Activated CD8-positive, alpha-beta memory T cell treated with anti-CD3 and anti-CD28 coated beads, Interleukin-2, amount 50 U/mL, for 1 hour (primary cell): ENCODE data around the gene CHRNB1.

ENCODE experiments used
- DNase-seq: peaks from one replicate; pipeline ENCODE4 v3.0.0-alpha.2; 2020; ENCODE audit errors: extremely low read depth

Gene CHRNB1

DNA sequence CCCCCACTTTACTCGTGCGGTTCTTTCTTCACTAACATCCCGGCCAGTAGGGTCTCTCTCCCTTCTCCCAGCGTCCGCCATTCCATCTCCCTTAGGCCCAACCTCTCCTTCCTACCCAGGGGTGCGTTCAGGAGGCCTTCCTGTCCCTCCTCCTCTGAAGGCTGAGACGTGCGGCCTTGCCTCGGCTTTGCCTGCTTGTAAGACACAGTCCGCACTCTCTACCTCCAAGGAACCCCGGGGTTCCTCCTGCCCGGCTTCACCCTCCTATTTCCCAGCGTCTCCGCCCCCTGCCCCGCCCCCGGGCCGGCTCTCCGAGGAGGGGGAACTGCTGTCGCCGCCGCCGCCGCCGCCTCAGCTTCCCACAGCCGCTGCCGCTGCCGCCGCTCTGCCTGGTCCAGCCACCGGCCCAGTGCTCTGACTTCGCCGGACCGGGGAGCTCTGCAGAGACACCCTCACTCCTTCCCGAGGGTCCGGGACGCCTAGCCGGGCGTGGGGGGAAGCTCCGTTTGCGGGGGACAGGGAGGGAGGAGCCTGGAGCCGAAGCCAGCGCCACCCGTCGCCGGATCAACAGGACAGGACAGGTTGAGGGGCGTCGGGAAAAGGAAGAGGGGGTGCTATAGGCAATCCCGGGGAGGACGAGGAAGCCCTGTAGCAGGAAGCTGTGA lies 6.8 kb upstream of the CHRNB1 start:
- DNase-seq: no peak

DNA sequence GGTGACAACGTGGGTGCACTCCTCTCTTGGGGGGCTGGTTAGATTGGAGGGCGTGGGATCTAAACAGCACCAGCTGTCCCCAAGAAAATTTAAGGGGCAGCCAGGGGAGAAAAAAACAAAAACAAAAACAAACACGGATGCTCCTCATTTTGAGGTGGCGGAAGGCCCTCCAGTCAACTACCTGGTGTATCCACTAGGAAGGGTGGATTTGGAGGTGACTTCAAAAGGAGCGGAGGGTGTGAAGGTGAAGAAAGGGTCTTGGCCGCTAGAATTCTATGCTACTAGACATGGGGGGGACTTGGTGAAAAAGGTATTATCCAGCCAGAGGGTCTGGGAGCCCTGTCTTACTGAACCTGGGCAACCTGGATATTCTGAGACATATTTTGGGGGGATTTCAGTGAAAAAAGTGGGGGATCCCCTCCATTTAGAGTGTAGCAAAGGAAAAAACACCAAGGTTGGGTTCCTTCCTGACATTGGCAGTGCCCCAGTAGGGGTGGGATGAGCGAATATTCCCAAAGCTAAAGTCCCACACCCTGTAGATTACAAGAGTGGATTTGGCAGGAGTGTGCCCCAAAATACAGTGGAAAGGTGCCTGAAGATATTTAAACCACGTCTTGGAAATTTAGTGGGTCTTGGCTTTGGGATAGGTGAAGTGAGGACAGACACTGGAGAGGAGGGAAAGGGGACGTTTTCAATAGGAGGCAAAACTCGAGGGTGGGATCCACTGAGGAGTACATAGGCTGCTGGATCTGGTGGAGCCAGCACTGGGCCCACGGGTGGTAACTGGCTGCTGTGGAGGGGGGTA lies 6.0 kb upstream of the CHRNB1 start:
- DNase-seq: no peak

DNA sequence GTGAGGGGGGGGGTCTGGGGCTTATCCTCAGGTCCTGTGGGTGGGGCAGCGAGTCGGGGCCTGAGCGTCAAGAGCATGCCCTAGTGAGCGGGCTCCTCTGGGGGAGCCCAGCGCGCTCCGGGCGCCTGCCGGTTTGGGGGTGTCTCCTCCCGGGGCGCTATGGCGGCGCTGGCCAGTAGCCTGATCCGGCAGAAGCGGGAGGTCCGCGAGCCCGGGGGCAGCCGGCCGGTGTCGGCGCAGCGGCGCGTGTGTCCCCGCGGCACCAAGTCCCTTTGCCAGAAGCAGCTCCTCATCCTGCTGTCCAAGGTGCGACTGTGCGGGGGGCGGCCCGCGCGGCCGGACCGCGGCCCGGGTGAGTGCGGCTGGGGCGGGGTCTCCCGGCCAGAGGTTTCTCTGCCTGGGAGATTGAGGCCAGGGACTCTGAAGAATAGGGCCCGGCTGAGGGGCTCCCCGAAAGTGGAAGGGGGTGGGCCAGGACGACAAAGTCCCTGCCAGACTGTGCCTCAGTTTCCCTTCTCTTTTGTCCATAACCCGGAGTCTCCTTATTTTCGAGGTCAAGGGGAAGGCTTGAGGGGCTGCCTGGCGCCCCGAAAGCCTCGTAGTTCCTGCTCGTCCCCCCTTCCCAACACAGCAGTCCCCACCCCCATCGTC lies 5.3 kb upstream of the CHRNB1 start, which contains the start of gene FGF11:
Gene FGF11, plus strand, starts transcription at position 51 of the 651 bp plus-strand sequence. Its CDS starts 109 bp downstream, at position 160.
- no peak for DNase-seq

DNA sequence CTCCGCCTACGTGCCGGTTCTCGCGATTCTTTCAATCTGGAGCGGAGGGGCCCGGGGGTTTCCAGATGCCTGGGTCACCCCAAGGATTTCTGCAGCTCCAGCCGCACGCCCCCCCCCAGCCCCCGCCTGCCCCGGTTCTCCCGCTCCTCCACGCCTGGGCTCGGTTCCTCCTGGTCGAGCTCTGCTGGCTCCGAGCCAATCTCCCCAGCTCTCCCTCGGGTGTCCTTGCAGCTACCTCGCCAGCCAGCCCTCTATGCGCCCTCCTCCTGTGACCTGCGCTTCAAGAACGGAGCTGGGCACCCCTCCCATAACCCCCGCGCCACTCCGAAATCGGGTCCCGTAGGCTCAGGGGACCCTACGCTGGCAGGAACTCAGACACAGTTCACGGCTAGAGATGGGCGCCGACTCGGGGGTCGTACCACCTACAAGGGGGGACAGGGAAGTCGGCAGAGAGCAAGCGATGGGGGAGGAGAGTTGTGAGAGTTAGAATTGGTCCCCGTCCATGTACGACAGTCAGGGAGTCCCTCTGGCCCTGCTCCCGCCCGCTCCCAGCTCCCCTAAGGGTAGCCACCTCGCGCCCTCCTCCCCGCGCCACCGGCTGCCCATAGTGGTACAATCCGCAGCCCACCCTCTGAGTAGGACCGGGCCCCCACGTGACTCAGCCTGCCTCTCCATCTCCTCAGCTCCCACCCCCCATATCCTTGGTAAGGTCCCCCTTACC lies 4.6 kb upstream of the CHRNB1 start:
- no peak for DNase-seq

DNA sequence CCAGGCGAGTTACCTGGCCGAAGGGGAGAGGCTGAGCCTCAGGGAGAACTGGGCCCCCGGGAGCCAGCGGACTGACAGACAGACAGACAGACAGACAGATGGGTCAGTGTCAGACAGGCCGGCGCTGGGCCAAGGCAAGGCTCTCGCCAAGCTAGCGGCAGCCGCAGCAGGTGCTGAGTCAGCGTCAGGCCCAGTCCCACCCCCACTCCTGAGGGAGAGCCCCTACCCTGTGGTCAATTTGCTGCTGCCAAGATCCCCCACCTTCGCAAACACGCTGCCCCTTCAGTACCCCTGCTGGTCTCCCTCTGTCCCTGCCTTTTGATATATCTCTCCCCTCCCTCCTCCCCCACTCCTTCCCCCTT lies 4.0 kb upstream of the CHRNB1 start:
- no peak for DNase-seq

DNA sequence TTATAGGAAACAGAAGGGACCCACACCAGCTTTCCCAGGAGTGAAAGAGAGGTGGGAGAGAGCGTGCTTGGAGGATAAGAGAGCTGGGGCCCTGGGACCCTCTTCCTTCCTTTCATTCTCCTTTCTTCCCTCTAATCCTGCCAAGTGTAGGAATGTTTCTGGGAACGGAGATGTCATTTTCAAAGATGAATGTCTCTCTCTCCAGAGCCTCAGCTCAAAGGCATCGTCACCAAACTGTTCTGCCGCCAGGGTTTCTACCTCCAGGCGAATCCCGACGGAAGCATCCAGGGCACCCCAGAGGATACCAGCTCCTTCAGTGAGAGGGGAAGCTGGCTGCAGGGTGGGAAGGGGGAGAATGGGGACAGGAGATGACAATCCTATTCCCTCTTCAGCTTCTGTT lies 3.6 kb upstream of the CHRNB1 start:
- DNase-seq: no peak

DNA sequence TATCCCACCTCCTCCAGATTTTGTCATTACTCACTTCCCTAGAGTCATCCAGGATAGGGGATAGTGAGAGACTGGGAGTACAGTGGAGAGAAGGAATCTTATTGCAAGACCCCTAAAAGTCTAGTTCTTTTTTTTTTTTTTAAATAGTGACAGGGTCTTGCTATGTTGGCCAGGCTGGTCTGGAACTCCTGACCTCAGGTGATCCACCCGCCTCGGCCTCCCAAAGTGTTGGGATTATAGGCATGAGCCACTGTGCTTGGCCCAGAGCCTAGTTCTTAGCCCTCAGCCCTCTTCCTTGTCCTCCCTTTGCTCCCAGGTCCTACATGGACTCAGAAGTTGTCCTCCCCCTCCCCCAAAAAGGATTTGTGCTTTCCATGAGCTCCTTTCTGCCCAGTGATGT lies 2.7 kb upstream of the CHRNB1 start:
- DNase-seq: no peak

DNA sequence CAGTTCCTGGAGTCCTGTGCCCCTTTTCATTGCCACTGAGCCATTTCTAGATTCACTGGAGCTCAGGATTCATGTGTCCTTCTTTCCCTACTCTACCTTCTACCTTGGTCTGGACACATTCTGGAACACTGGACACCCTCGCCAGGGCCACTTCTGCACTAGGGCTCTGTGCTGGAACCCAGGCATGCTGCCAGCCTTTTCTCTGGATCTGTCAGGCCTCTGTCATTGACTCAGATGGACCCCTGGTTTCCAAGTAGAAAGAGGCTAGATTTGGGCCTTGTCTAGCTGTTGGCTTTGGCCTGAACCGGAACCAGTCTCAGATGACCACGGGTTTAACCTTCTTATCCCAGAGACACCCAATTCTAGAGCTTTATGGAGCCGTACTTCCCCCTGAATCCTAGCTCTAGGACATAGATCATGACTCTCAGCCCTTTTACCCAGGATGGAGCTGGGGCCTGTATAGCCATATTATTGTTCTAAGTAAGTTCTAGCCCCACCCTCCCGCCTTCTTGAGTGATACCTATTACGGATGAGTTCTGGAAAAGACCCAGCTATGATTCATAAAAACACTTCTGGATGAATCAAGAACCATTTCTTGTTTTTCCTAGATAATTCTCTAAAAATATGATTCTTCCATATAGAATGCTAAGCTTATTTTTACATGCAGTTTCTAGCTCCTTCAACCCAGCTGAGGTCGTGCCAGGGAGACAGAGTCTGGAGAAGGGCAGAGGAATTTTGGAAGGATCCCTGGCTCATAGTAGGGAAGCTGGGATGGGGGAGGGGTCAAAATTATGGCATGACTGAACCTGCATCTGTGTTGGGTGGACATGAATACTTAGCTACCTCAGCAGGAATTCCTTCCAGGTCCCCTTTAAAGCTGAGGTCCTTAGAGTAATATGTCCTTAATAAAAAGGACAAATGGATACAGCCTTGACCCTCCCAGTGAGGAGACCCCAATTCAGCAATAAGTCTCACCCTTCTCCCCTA lies 1.1 kb upstream of the CHRNB1 start:
- DNase-seq: no peak

DNA sequence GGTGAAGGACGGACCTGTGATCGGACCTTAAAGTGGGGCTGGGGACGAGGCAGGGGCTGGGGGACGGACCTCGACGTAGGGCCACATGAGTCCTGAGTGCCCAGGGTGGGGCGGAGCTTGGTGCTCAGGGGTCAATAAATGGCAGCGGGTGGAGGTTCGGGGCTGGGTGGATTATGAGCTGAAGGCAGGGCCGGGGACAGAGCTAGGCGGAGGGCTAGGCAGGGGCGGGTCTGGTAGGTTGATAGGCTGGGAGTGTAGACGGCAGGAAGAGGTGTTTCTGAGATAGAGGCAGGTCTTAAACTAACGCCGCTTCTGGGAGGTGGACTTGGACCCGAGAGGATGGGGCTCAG lies 733 bp downstream of the CHRNB1 start:
- no peak for DNase-seq

DNA sequence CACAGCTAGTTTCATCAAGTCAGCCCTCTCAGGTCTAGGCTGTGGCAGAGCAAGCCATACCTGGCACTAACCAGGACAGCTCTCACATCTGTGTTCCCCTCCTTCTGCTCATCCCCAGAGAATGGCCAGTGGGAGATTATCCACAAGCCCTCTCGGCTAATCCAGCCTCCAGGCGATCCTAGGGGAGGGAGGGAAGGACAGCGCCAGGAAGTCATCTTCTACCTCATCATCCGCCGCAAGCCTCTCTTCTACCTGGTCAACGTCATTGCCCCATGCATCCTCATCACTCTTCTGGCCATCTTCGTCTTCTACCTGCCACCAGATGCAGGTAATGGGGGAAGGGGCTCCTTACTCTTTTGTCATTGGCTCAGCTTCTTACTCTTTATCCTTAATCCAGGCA lies 3.6 kb downstream of the CHRNB1 start:
- DNase-seq: no peak

DNA sequence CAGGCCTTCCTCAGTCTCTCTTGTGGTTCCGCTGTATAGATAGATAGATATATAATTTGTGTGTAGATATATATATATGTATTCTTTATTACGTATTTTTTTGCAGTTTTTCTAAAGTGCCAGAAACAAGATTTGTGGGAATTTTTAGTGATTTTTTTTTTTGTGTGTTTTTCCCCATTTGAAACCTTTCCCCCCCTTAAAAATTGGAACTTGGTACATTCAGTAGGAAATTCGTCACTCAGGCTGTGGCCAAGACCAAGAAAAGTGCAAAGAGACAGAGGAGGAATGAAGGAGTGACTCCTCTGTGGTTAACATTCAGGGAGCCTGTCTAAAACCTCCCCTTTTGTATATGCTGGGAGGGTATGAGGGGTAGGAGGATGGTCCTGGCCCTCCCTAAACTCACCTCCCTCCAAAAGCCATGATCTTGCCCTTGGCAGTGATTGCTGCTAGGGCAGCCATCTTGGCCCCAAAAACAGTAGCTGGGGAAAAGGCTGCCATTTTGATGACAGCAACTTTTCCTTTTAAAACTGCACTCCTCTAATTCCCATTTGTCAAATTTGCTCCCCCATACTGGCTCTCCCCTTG lies 15.2 kb downstream of the CHRNB1 start:
- DNase-seq: no peak

DNA sequence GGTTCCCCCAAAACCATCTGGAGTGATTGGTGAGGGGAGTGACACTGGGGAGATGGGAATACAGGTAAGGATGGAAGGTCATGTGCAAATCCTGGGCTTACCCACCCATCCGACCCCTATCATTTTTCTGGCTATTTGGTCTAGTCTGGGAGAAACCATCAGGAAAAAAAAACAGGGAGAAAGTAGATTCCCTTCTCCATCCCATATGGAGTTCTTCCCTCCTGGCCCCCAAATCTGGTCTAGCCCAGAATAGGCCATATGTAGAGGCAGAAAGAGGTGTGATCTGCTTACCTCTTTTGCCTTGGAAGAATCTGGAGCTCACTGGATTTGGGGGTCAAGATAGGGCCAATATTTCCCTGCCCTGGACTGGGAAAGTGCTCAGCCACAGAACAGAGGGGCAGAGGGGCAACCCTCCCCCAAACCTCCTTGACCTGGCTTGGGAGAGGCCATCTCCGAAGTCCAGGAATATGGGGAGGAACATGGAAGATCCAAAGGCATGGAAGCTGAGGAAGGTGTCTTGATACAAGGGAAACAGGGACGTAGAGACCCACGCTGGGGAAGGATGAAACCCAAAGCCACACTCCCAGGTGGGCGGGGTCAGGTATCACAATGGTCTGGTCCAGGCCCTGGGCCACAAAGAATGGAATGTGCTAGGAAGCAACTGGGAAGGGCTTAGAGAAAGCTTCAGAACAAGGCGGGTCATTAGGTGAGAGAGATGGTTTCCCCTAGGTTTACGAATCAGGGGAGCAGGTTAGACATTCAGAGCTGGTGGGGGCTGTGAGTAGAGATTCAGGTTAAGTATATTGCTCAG lies 16.2 kb downstream of the CHRNB1 start:
- DNase-seq: no peak

DNA sequence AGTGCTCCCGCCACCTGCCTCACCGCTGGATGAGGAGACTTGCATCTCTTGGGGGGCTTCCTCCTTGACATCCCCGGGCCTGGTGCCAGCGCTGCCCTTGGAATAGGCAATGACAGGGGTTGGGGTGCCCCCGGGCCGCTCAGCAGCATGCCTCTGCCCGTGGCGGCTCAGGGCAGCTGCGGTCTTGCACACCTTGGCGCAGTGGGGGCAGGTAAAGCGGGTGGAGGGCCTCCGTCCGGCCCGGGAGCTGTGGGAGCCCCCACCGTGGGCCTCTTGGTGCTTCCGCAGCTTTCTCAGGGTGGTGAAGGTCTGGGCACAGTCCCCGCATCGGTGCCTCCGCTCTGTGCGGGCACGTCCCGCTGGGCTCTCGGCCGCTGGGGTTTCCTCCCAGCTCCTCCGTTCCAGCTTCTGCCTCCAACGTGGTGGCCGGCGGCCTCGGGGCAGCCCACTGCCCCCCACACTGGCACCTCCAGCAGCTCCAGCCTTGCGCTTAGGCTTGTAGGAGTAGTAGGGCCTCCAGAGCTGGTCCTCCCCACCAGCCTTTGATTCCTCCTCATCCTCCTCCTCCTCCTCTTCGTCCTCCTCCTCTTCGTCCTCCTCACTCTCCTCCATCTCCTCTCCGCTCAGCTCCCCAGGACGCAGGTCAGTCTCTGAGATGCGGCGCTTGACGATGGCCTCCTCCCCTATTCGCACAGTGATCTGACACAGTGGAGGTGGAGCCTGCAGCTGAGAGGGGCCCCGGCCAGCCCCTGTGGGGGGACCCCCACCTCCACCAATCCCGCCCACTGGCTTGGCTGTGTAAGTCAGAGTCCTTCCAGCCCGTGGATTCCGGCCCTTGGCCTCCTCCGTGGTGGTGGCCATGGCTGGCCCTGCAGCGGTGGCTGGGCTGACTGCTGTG lies 17.9 kb downstream of the CHRNB1 start:
- no peak for DNase-seq

DNA sequence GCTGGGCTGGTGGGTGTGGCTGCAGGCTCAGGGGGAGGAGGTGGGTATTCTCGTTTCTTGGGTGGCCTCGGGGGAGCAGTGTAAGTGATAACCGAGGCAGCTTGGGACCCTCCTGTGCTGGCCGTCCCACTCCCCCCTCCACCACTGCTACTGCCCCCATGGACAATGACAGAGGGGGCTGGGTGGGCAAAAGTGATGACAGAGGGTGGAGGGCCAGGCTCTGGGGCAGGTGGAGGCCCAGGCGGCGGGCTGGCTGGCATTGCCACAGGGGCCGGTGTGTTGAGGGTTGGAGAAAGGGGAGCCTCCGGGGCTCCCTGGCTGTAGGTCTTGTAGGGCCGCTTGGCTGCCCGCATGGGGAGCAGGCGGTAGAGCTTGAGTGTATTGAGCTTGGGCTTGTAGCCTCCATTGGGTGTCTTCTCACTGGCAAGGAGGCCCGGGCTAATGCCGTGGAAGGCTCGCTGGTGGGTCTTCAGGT lies 18.5 kb downstream of the CHRNB1 start:
- DNase-seq: no peak

DNA sequence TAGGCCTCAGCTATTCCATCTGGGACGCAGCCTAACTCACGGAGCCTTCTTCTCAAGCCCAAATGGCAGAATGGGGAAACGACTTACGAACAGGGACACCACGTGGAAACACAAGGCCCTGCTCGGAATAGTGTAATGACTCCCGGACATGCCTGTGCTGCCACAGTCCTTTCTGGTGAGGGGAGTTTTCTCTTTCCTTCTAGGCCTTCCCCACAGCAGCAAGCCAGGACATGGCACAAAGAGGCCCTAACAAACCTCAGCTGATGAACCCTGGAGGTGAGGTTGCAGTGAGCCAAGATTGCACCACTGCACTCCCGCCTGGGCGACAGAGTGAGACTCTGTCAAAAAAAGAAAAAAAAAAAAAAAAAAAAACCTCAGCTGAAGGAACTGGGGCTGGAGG lies 19.2 kb downstream of the CHRNB1 start:
- no peak for DNase-seq

DNA sequence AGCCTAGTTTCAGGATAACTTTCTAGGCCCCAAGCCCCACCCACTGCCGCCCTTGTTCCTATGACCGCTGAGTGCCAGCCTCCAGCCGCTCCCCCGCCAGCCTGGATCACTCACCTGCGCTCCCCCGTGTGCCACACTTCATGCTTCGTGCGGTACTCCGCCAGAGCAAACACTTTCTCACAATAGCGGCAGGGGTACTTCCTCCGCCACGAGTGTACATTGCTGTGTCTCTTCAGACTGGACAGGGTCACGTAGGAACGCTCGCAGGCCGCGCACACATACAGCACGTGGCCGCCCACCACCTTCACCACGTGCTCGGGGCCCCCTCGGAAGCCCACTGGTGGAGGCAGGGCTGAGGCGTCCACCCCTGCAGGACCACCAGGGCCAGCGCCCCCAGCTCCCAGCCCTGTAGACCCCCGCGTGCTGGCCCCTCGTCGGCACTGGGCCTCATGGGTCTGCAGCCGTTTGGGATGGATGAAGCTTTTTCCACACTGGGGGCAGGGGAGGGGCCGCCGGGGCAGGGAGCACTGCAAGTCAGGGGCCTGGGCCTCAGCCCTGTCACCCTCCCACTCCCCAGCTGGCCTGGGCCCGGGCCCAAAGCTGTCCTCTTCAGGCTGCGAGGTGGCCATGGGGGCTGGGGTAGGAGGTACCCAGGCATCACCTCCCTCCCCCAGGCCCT lies 20.9 kb downstream of the CHRNB1 start:
- DNase-seq: no peak

DNA sequence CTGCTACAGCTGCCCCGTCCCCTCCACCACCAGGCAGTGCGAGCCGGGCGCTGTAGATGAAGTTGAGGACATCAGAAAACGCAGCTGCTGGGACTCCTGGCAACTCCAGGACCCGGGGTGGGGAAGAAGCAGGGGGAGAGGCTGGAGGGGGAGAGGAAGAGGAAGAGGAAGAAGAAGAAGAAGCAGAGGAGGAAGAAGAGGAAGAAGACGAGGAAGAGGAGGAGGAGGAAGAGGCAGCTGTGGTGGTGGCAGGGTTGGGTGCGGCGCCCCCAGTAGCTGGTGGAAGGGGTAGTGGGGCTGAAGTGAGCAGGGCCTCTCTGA lies 21.4 kb downstream of the CHRNB1 start:
- DNase-seq: no peak

DNA sequence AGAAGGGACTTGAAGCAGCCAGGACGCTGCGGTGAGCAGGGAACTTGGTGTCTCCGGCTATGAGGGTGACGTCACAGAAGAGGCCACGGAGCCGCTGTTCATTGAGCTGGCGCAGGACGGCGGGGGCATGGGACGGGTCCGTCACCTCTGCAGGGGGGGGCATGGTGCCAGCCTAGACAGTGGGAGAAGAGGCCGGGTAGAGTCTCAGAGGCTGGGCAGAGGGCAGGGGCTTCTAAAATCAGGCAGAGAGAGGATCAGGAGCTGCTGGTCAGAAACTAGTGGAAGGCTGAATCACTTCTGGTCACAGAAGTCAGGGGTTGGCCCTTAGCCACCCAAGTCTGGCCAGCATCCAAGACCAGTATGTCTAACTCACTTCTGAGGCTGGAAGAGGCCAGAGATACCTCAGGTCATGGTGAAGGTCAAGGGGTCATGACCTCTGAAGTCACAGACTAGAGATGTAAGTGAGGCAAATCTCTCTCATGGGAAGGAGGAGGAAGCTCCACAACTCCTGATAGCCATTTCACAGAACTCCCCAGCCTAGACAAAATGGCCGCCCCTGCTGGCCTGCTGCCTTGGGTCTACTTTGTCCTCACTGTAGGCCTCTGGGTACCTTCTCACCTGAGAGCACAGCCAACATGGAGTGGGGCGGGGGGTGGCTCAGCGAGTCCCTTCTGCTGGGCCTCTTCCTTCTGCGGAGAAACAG lies 21.9 kb downstream of the CHRNB1 start:
- no peak for DNase-seq
